Epithelial cell of proximal tubule (primary cell): ENCODE data around the gene DCDC1. TPM values are rescaled to one million over a fixed set of nuclear protein-coding genes. Genes with fewer than 3 reads are reported as not detected.

Experiments
- DNase-seq: peaks from one replicate; pipeline ENCODE4 v3.0.0-alpha.2; 2011; ENCODE audit warnings: low read depth
- H3K4me3 ChIP-seq: 2 replicates; pipeline ENCODE4 v1.5.1; 2011; ENCODE audit warnings: low read depth, mild to moderate bottlenecking, low read length
- total RNA-seq: library from RNA; depleted of rRNA; stranded (reverse); fragments of >200 nt; gene quantifications from 2 replicates; pipeline ENCODE4 v1.2.3, GENCODE V29; 2015
- TF ChIP-seq, protein P1 (sequence below): conservative IDR thresholded peaks from 2 replicates; pipeline ENCODE4 v1.5.1; 2012; ENCODE audit warnings: low read depth, mild to moderate bottlenecking, low read length

DCDC1 gene
- total RNA-seq, 1 donor from 2014 or later = 0.12 TPM

DNA sequence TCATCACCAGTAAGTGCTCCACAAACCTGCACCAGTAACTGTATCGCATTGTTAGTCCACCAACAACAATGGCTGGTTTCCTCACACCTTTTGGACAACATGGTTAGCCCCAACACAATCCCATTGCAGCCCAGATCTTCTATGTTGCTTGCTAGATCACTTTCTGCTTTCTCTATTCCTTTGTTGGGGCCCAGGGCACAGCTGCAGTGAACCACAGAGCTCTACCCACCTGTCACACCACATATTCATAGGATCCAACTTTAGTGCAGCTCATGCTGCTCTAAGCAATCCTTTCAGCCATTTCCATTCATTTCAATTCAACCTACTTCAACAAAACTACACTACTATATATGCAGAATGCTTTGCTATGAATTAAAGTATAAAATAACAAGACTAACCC lies 364.3 kb downstream of the DCDC1 start:
- no peak overlapping the region for H3K4me3 ChIP-seq
- TF ChIP-seq, protein P1, sequence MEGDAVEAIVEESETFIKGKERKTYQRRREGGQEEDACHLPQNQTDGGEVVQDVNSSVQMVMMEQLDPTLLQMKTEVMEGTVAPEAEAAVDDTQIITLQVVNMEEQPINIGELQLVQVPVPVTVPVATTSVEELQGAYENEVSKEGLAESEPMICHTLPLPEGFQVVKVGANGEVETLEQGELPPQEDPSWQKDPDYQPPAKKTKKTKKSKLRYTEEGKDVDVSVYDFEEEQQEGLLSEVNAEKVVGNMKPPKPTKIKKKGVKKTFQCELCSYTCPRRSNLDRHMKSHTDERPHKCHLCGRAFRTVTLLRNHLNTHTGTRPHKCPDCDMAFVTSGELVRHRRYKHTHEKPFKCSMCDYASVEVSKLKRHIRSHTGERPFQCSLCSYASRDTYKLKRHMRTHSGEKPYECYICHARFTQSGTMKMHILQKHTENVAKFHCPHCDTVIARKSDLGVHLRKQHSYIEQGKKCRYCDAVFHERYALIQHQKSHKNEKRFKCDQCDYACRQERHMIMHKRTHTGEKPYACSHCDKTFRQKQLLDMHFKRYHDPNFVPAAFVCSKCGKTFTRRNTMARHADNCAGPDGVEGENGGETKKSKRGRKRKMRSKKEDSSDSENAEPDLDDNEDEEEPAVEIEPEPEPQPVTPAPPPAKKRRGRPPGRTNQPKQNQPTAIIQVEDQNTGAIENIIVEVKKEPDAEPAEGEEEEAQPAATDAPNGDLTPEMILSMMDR = no peak
- DNase-seq = no peak

- H3K4me3 ChIP-seq = no peak overlapping the region
- TF ChIP-seq, protein P1 = no peak
- no peak for DNase-seq
These were observed 368.1 kb downstream of the DCDC1 start for GRCh38 chr11:31001427-31001826.

DNA sequence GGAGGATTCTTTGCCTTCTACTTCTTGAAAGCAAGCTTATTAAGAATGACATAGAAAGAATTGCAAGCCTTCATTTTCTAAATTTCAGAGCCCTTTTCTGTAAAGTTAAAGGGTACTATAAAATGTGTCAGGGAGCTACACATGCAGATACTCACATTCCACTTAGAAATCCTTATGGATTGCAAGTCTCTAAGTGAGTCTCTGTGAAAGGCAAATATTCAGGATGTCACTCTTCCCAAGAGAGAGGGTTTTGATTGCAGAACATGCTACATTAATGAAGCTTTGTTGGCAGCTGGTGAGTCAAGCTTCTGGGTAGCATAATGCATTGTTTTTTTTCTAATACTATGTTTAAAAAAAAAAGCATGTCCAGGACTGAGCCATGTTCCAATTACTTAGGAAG lies 369.2 kb downstream of the DCDC1 start:
- no peak for DNase-seq
- TF ChIP-seq, protein P1 = no peak

DNA sequence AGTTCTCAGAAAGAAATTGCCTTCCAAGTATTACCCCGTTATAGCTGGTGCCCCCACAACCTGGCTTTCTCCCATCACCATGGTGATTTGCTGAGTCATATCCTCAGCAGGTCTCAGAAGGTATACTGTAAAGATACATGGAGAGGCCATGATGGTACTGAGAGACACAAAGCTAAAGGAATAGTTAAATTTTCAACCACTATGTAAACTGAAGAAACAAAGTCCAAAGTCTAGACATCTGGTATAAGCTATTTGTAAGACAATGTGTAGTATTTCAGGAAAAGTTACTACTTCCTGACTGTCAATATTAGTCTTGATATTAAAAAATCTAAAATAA lies 377.1 kb downstream of the DCDC1 start:
- TF ChIP-seq, protein P1 = no peak
- no peak for DNase-seq
- no peak overlapping the region for H3K4me3 ChIP-seq

More for the DNA sequence above, 369.2 kb downstream of the DCDC1 start:
- no peak overlapping the region for H3K4me3 ChIP-seq

DNA sequence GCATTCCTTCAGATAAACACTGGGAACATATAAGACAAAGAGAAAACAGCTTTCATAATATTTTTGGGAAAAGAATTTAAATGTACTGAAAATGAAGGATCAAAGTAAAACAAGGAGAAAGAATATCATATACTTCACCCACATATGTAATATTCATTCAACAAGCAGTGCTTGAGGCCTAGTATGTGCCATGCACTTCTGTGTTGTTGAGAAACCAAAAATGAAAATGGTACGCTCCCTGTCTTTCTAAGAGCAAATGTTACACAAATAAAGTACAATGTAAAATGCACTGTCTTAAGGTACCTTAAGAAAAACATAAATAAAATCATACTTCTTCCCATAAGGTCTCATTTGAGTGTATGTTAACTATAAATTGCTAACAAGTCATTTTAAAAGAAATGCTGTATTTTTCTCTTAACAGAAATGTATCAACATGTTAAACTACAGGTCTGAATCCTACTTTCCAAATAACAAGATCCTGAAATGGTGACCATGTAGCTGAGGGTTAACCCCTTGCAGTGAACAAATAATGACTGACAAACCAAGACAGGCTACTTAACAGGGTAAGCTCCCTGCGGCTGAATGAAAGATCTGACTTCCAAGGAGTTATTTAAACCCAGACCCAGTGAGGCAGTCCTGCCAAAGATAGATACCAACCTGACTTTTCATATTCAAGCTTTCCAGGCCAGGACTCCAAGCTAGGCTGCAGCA lies 377.6 kb downstream of the DCDC1 start:
- no peak for DNase-seq
- TF ChIP-seq, protein P1 = no peak
- no peak overlapping the region for H3K4me3 ChIP-seq

DNA sequence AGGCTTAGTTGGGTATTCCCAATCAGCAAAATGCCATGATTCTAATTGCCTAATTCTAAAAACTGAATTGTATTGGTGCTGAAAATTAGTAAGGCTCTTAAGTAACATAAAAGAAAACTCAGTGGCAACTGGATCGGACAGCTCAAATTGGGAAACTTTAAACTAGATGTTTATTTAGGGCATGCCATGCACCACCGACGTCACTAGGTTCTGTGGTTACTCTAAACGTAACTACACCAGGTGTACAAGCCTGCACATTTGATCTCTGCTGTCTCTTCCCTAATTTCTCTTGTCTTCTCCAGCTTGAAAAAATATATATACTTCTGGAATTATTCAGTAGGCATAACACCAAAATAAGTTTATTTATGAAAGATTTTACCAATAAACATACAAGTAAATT lies 378.2 kb downstream of the DCDC1 start:
- TF ChIP-seq, protein P1 = no peak
- DNase-seq = no peak
- H3K4me3 ChIP-seq = no peak overlapping the region

DNA sequence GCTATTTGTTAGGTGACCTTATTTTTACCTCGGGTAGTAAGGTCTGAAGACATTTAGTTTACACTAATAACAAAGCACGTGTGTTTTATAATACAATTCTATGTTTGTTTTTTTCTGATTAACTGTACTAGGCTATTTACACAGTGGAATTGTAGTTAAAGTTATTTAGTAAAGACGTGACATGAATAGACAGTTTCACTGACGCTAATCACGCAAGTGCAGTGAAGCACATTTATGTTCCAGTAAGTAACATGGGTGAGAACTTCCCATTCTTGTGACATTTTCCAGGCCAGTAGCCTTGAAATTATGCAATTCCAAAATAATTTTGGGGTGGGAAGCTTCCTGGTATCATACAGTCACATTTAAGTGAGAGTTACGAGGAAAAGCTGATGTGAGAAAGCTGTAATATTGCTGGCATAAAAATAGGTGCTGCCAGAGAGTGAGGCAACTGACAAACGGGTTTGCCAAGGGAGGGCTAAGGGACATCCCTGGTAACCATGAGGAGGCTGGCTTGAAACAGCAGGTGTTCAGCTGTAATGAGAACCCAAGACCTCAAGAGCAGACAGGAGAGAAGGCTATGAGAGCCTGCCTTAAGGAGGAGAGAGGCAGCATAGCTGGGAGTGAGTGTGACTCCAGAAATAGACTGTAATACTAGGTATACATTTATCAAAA lies 378.8 kb downstream of the DCDC1 start:
- no peak for DNase-seq
- TF ChIP-seq, protein P1 = no peak

More for the DNA sequence above, 378.8 kb downstream of the DCDC1 start:
- H3K4me3 ChIP-seq = no peak overlapping the region
